ENCODE data around the gene TTC7B. TPM values are rescaled to one million over a fixed set of nuclear protein-coding genes. Genes with fewer than 3 reads are reported as not detected.

TTC7B gene
- total and polyA plus RNA-seq, 2 experiments from 2014 or later, result 7.9 to 28.6 TPM

DNA sequence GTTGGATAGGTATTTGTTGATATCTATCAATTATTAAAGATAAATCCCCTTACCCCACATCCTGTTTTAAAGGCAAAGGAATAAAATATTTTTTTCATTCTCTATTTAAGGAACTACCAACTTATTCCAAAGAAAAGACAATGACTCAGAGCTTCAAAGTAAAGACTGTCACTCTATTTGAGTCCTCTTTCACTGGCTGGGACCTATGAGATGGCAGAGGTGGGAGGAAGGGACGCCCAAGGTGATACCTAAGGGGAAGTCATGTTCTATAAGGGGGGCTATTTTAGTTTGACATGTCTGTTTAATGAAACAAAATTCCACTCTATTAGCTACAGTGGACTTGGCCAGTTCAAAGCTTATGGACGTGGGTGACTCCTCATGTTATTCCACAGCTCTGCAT, 209.8 kb downstream of the TTC7B start:
- H3K4me3 Mint-ChIP-seq, result no peak overlapping the region
- H3K4me1 Mint-ChIP-seq, result peaks cover 65% of the 10 kb centered on the region
- no peaks in the 10 kb centered on the region for H4K20me1 ChIP-seq (replicated peaks; ENCODE audit: insufficient read depth)
- H2AFZ ChIP-seq, result no peak overlapping the region
- no peak overlapping the region for H3K27ac ChIP-seq (ENCODE audit: low read depth)
- H3F3A ChIP-seq (replicated peaks; ENCODE audit: low read depth), result no peaks in the 10 kb centered on the region
- H3K9me3 Mint-ChIP-seq, result no peaks in the 10 kb centered on the region
- peaks cover 44% of the 10 kb centered on the region for H3K4me1 ChIP-seq (ENCODE audit: insufficient read depth)
- H3K36me3 Mint-ChIP-seq (ENCODE audit: low read depth), result no peaks in the 10 kb centered on the region
- ATAC-seq (no peak), DNase-seq (ENCODE audit: low spot score) (no peak)
- no peaks in the 10 kb centered on the region for H3K36me3 ChIP-seq (ENCODE audit: insufficient read depth)
- H3K4me2 ChIP-seq, result no peak overlapping the region
- H3K9me2 ChIP-seq (ENCODE audit: insufficient read depth), result no peaks in the 10 kb centered on the region
- H3K79me2 ChIP-seq (replicated peaks; ENCODE audit: insufficient read depth), result no peaks in the 10 kb centered on the region
- H3K27me3 Mint-ChIP-seq (ENCODE audit: insufficient read depth, low read depth, poor library complexity), result peaks cover 3% of the 10 kb centered on the region
- TF ChIP-seq CREB1 (CRISPR knock-in tag; IDR thresholded peaks at IDR 0.05; ENCODE audit: low read depth), result no peak
- H3K27me3 ChIP-seq (ENCODE audit: insufficient read depth), result no peaks in the 10 kb centered on the region
- H3K4me3 ChIP-seq, result no peak overlapping the region
- no peak overlapping the region; the same call in 1 of the 2 replicates for H3K27ac Mint-ChIP-seq

DNA sequence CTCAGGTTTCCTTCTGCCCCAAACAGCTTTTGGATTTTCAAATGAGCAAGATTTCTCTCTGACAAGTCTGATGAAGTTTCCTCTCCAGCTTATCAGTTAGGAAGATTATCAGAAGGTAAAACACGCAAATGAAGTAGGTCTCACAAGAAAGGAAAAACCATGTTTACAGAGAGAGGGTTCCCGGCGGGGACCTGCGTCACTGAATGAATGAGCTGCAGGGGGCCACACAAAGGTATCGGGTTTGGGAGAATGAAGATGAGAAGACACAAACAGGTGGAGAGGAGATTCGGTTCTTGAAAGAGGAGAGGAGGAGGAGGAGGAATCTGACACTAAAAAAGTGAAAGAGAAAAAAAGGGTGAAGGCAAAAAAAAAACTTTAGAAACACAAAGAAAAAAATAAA, 210.8 kb downstream of the TTC7B start:
- Mint-ChIP-seq H3K27me3 (ENCODE audit: insufficient read depth, low read depth, poor library complexity) (peaks cover 3% of the 10 kb centered on the region), H3K36me3 (ENCODE audit: low read depth) (no peaks in the 10 kb centered on the region), H3K4me3 (peak overlapping the region; percentile 23), H3K4me1 (peaks cover 73% of the 10 kb centered on the region), H3K9me3 (no peaks in the 10 kb centered on the region), H3K27ac (peak overlapping the region; percentile 72)
- Histone ChIP-seq H3K79me2 (replicated peaks; ENCODE audit: insufficient read depth) (no peaks in the 10 kb centered on the region), H4K20me1 (replicated peaks; ENCODE audit: insufficient read depth) (no peaks in the 10 kb centered on the region), H3K4me1 (ENCODE audit: insufficient read depth) (peaks cover 54% of the 10 kb centered on the region), H3K36me3 (ENCODE audit: insufficient read depth) (no peaks in the 10 kb centered on the region), H2AFZ (no peak overlapping the region), H3K4me3 (0 out of 2 replicates have a peak overlapping the region, but pooled peaks have one; percentile 2), H3K27me3 (ENCODE audit: insufficient read depth) (no peaks in the 10 kb centered on the region), H3K9me2 (ENCODE audit: insufficient read depth) (no peaks in the 10 kb centered on the region), H3F3A (replicated peaks; ENCODE audit: low read depth) (no peaks in the 10 kb centered on the region), H3K27ac (ENCODE audit: low read depth) (peak overlapping the region; percentile 67), H3K4me2 (peak overlapping the region; percentile 56)
- DNase-seq (ENCODE audit: low spot score) (peak; percentile 65), ATAC-seq (peak; percentile 71)
- TF ChIP-seq ZNF114 (CRISPR knock-in tag; IDR thresholded peaks at IDR 0.05), result no peak
- TF ChIP-seq, protein P1, sequence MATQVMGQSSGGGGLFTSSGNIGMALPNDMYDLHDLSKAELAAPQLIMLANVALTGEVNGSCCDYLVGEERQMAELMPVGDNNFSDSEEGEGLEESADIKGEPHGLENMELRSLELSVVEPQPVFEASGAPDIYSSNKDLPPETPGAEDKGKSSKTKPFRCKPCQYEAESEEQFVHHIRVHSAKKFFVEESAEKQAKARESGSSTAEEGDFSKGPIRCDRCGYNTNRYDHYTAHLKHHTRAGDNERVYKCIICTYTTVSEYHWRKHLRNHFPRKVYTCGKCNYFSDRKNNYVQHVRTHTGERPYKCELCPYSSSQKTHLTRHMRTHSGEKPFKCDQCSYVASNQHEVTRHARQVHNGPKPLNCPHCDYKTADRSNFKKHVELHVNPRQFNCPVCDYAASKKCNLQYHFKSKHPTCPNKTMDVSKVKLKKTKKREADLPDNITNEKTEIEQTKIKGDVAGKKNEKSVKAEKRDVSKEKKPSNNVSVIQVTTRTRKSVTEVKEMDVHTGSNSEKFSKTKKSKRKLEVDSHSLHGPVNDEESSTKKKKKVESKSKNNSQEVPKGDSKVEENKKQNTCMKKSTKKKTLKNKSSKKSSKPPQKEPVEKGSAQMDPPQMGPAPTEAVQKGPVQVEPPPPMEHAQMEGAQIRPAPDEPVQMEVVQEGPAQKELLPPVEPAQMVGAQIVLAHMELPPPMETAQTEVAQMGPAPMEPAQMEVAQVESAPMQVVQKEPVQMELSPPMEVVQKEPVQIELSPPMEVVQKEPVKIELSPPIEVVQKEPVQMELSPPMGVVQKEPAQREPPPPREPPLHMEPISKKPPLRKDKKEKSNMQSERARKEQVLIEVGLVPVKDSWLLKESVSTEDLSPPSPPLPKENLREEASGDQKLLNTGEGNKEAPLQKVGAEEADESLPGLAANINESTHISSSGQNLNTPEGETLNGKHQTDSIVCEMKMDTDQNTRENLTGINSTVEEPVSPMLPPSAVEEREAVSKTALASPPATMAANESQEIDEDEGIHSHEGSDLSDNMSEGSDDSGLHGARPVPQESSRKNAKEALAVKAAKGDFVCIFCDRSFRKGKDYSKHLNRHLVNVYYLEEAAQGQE (IDR thresholded peaks at IDR 0.05; ENCODE audit: unreplicated experiment), result no peak
- peak; percentile 75 for TF ChIP-seq CREB1 (CRISPR knock-in tag; IDR thresholded peaks at IDR 0.05; ENCODE audit: low read depth)

DNA sequence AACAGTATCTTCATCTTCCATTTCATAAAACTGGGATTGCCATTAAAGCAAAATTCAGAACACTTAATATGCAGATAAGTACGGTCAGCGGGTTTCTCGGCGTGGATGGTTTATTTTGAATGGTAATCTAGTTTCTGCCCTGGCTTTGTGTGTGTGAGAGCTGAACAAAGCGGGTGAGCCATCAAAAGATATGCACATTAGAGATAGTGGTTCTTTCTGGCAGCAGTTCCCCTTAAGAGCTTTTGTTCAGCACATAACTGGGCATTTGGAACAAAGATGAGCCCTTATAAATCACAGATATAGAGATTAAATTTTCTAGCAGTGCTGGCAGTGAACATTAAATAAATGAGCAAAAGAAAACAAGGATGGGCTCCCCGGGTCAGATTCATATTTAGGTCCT, 211.9 kb downstream of the TTC7B start:
- Mint-ChIP-seq H3K27ac (peak overlapping the region; percentile 72), H3K27me3 (ENCODE audit: insufficient read depth, low read depth, poor library complexity) (peaks cover 6% of the 10 kb centered on the region), H3K4me3 (no peak overlapping the region), H3K36me3 (ENCODE audit: low read depth) (no peaks in the 10 kb centered on the region), H3K4me1 (peaks cover 84% of the 10 kb centered on the region), H3K9me3 (no peaks in the 10 kb centered on the region)
- Histone ChIP-seq H3K79me2 (replicated peaks; ENCODE audit: insufficient read depth) (no peaks in the 10 kb centered on the region), H3K36me3 (ENCODE audit: insufficient read depth) (no peaks in the 10 kb centered on the region), H2AFZ (no peak overlapping the region), H3K27ac (ENCODE audit: low read depth) (no peak overlapping the region), H3F3A (replicated peaks; ENCODE audit: low read depth) (no peaks in the 10 kb centered on the region), H3K4me3 (no peak overlapping the region), H3K4me2 (peak overlapping the region; percentile 56), H3K27me3 (ENCODE audit: insufficient read depth) (no peaks in the 10 kb centered on the region), H4K20me1 (replicated peaks; ENCODE audit: insufficient read depth) (no peaks in the 10 kb centered on the region), H3K9me2 (ENCODE audit: insufficient read depth) (no peaks in the 10 kb centered on the region), H3K4me1 (ENCODE audit: insufficient read depth) (peaks cover 61% of the 10 kb centered on the region)
- no peak for ATAC-seq
- DNase-seq (ENCODE audit: low spot score), result no peak
- TF ChIP-seq ZNF114 (CRISPR knock-in tag; IDR thresholded peaks at IDR 0.05) (no peak), ZNF331 (CRISPR knock-in tag; IDR thresholded peaks at IDR 0.05; ENCODE audit: low read depth) (no peak), EZH2 (IDR thresholded peaks at IDR 0.05; ENCODE audit: low read depth, unreplicated experiment) (no peak), EZH2phosphoT487 (IDR thresholded peaks at IDR 0.05; ENCODE audit: unreplicated experiment) (no peak)
- TF ChIP-seq, protein P2, sequence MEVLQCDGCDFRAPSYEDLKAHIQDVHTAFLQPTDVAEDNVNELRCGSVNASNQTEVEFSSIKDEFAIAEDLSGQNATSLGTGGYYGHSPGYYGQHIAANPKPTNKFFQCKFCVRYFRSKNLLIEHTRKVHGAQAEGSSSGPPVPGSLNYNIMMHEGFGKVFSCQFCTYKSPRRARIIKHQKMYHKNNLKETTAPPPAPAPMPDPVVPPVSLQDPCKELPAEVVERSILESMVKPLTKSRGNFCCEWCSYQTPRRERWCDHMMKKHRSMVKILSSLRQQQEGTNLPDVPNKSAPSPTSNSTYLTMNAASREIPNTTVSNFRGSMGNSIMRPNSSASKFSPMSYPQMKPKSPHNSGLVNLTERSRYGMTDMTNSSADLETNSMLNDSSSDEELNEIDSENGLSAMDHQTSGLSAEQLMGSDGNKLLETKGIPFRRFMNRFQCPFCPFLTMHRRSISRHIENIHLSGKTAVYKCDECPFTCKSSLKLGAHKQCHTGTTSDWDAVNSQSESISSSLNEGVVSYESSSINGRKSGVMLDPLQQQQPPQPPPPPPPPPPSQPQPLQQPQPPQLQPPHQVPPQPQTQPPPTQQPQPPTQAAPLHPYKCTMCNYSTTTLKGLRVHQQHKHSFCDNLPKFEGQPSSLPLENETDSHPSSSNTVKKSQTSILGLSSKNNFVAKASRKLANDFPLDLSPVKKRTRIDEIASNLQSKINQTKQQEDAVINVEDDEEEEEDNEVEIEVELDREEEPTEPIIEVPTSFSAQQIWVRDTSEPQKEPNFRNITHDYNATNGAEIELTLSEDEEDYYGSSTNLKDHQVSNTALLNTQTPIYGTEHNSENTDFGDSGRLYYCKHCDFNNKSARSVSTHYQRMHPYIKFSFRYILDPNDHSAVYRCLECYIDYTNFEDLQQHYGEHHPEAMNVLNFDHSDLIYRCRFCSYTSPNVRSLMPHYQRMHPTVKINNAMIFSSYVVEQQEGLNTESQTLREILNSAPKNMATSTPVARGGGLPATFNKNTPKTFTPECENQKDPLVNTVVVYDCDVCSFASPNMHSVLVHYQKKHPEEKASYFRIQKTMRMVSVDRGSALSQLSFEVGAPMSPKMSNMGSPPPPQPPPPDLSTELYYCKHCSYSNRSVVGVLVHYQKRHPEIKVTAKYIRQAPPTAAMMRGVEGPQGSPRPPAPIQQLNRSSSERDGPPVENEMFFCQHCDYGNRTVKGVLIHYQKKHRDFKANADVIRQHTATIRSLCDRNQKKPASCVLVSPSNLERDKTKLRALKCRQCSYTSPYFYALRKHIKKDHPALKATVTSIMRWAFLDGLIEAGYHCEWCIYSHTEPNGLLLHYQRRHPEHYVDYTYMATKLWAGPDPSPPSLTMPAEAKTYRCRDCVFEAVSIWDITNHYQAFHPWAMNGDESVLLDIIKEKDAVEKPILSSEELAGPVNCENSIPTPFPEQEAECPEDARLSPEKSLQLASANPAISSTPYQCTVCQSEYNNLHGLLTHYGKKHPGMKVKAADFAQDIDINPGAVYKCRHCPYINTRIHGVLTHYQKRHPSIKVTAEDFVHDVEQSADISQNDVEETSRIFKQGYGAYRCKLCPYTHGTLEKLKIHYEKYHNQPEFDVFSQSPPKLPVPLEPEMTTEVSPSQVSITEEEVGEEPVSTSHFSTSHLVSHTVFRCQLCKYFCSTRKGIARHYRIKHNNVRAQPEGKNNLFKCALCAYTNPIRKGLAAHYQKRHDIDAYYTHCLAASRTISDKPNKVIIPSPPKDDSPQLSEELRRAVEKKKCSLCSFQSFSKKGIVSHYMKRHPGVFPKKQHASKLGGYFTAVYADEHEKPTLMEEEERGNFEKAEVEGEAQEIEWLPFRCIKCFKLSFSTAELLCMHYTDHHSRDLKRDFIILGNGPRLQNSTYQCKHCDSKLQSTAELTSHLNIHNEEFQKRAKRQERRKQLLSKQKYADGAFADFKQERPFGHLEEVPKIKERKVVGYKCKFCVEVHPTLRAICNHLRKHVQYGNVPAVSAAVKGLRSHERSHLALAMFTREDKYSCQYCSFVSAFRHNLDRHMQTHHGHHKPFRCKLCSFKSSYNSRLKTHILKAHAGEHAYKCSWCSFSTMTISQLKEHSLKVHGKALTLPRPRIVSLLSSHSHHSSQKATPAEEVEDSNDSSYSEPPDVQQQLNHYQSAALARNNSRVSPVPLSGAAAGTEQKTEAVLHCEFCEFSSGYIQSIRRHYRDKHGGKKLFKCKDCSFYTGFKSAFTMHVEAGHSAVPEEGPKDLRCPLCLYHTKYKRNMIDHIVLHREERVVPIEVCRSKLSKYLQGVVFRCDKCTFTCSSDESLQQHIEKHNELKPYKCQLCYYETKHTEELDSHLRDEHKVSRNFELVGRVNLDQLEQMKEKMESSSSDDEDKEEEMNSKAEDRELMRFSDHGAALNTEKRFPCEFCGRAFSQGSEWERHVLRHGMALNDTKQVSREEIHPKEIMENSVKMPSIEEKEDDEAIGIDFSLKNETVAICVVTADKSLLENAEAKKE (CRISPR knock-in tag; IDR thresholded peaks at IDR 0.05), result no peak

All from GM23338 (cell line).